Head of caudate nucleus (tissue), 42 donors: ENCODE results near the gene PHF8.

Experiments
- DNase-seq, 42 donors: peaks; one replicate each; pipeline versions ENCODE4 v3.0.0 to v3.0.0-alpha.2; 2020 to 2021; ENCODE audit warnings: mixed read lengths in 7 of 42
- intact Hi-C: fragments of 100-400 bp; cut with DNase I; formaldehyde crosslinking; loops from one replicate; pipeline ENCODE4 v1.15.0; 2022

Gene PHF8

DNA sequence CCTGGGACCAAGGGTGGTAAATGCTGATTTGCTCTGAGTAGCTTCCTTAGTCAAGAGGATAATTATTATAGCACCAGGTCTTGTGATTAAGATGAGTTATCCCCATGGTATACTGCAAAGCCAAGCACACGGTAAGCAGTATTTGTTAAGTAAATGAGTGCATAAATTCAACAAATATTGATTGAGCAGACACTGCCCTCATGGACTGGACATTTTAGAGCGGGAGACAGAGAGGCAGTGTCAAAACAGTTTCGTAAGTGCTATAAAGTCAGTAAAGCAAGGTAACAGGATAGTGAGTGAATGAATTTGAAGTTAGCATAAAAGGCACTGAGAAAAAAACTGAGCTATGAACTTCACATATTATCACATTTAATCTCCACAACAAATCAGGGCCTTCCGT lies 13.9 kb downstream of the PHF8 start:
- intact Hi-C loops = no loop called here
- no peak for DNase-seq

DNA sequence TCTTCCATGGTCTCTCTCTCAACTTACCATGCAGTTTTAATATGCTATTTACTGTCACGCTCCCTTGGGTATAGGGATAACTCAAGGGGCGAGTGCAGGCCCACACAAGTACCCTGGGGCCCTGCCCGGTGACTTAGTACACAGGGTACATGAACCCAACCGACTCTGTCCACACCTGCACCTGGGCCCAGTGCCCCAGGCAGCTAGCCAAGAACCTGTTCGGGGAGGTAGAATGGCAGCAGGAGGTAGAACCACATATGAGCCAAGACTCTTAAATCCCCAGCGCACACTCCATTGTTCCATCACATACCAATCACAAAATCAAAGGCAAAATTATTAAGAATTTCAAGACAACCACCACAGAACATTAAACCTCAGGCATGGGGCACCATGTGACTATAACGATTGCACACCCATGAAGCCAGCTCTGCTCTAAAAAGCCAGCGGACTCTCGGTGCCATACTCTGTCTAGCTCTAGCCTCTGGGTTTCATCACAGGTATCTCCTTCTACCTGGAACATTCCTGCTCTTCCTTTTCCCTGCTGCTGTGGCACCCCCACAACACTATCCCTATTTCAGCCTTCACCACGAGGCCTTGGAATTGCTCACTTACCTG lies 14.6 kb downstream of the PHF8 start:
- DNase-seq = no peak
- intact Hi-C loops = no loop called here

DNA sequence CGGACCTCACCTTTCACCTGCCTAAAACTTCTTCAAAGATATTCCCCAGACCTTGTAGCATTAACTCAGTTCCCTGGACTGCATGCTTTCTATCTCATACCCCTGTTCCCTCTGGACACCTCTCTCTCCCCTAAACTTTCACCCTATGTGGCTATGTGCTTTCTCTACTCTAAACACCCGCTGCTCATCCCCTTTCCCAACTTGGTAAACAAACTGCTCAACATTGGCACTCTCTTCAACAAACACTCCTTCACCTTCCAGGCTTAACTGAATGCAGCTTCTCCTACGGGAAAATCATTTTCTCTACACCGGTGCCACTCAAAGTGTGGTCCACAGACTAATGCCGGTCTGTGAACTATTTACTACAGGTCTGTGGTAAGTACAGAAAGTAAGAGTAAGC lies 19.9 kb downstream of the PHF8 start:
- intact Hi-C loops = no loop called here
- no peak for DNase-seq

DNA sequence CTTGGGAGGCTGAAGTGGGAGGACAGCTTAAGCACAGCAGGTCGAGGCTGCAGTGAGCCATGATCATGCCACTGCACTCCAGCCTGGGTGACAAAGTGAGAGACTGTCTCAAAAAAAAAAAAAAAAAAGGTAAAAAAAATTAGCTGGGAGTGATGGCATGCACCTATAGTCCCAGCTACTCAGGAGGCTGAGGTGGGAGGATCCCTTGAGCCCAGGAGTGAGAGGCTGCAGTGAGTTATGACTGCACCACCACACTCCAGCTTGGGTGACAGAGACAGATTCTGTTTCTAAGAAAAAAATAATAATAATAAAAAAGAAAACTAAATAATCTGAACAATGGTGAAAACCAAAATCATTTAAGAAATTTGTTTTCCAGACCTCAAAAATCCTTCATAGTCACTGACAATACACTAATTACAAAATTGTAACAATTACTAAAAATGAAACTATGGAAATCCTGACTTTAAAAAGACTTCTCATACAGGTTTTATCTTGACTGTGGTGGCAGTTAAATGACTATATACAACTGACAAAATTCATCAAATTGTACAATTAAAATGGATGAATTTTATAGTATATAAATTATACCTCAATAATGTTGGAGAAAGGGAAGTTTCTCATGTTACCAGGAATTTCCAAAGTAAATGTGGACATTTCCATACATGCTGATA lies 31.3 kb downstream of the PHF8 start:
- no peak for DNase-seq
- intact Hi-C loops = no loop called here

DNA sequence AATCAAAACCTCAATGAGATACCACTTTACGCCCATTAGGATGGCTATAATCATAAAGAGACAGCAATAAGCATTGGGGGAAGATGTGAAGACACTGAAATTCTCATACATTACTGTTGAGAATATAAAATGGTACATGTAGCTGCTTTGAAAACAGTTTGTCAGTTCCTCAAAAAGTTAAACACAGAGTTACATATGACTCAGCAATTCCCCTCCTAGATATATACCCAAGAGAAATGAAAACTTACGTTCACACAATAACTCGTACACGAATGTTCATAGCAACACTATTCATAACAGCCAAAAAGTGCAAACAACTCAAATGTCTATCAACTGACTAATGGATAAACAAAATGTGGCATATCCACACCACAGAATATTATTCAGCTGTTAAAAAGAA lies 36.6 kb downstream of the PHF8 start:
- intact Hi-C loops = no loop called here

DNA sequence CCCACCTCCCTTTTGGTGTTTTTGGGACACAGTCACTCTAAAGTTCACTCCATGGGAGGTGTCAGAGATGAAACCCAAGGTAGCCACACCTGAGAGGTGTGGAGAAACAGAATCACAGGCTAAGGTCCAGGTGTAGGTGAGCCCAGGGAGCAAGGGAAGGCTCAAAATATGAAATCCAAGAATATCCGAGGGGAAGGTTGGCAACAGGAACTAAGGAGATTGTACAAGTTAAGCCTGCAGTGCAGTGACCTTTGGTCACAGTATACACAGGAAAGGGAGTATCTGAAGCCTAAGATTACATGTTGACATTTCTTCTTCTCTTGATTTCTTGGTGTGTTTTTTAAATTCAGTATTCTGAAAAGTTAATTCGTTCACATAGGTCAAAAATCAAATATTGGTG lies 46.5 kb downstream of the PHF8 start:
- DNase-seq = no peak
- intact Hi-C loops = no loop called here

More for the DNA sequence above, 36.6 kb downstream of the PHF8 start:
- no peak for DNase-seq

DNA sequence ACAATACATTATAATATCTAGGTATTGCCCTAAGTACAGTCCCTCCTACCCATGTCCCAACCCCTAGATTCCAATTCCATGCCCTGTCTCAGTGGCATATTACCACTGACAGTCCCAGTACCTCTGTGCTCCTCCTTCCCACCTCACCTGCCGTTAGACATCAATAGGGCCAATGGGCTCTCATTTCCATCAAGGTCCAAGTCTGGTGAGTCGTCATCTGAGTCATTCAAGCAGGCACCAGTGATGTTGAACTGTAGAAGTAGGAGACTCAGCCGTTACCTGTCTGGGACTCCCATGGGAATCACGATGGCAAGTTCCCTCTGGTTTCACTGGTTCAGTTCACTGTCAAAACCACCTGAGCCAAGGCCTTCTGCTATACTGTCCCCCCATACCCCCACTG lies 51.7 kb downstream of the PHF8 start:
- intact Hi-C loops = no loop called here
- no peak for DNase-seq

DNA sequence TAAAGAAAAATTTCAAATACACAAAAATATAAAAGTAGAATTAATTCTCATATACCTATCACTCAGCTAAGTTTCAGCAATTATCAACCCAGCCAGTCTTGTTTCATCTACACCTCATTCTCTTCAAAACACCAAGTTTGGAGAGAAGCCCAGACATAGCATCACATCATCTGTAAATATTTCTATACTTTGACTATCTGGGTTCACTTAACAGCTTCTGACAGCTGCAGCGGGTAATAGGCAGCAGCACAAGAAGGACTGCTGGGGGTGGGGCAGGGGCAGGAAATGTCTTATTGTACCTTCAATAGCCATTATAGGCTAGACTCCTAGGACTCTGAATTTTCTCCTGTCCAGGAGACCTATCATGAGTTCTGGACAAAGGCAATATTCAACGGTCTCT lies 54.1 kb downstream of the PHF8 start:
- DNase-seq = no peak

DNA sequence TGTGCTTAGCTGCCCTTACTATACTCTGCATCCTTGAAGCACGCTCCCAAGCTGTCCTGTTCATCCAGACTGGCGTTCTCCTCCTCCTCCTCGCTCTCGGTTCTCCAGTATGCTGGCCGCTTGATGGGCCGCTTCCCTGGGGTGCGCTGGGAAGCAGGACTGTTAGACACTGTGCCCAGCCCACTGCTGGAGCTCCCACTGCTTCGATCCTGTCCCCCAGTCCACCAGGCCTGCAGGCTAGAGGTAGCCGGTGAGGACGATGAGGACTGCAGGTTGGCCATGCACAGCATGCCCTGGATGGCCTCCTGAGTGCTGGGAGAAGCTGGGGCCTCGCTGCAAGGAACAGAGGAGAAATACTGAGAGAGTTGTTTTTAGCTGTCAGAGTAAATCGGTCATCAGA lies 59.4 kb downstream of the PHF8 start:
- intact Hi-C loops = no loop called here
- DNase-seq = no peak

More for the DNA sequence above, 54.1 kb downstream of the PHF8 start:
- intact Hi-C loops = no loop called here

DNA sequence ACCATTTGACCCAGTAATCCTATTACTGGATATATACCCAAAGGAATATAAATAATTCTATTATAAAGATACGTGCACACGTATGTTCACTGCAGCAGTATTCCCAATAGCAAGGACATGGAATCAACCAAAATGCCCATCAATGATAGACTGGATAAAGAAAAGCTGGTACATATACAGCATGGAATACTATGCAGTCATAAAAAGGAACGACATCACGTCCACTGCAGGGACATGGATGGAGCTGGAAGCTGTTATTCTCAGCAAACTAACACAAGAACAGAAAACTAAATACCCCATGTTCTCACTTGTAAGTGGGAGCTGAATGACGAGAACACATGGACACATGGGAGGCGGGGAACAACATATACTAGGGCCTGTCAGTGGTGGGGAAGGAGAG lies 69.7 kb downstream of the PHF8 start:
- intact Hi-C loops = no loop called here

DNA sequence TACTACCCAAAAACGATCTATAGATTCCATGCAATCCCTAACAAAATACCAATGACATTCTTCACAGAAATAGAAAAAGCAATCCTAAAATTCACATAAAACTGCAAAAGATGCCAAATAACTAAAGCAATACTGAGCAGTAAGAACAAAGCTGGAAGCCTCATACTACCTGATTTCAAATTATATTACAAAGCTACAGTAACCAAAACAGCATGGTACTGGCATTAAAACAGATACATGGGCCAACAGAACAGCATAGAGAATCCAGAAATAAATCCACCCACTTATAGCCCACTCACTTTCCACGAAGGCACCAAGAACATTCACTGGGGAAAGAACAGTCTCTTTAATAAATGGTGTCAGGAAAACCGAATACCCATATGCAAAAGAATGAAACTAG lies 74.7 kb downstream of the PHF8 start:
- DNase-seq = no peak
- intact Hi-C loops = no loop called here

More for the DNA sequence above, 69.7 kb downstream of the PHF8 start:
- no peak for DNase-seq

DNA sequence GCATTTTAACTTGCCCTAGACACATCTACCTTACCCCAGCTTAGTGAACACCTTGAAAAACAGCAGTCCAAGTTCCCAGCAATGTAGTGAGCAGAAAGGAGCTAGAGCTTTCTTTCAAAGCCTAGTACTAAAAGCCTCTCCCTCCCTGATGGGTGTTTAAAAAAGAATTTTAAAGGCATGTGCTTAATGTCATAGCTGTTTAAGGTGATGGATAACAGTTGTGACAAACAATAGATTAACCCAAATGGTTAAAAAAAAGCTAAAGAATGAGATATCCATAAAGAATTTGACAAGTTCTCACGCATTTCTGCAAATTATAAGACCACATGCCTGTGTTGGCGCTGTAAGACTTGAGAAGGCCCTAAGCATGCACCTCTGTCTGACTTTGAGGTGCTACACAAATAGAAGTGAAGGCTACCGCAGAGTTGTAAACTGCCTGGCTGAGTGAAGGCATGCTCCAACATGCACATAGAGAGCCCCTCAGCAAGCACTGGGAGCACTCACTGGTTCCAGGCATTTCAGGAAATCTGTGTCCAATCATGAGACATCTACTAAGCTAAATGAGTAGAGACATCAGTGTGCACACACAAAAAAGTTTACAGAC lies 94.0 kb downstream of the PHF8 start:
- no peak for DNase-seq
- intact Hi-C loops = no loop called here

DNA sequence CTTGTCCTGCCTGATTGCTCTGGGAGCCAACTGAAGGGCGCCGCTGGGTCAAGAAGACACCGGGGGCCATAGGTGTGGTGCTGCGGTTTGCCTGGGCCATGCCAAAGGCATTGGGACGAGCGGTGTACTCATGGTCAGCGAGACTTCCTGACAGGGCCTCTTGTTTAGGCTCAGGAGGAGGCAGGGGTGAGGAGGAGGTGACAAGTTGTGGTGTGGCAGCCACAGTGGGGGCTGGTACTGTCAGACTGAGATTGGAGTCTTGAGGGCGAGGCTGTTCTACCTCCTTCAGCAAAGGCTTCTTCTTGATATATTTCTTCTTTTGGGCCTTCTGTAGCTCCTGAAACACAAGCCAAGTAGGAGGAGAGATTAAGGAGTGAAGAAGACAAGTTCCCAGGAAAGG lies 104.1 kb downstream of the PHF8 start:
- intact Hi-C loops = no loop called here

DNA sequence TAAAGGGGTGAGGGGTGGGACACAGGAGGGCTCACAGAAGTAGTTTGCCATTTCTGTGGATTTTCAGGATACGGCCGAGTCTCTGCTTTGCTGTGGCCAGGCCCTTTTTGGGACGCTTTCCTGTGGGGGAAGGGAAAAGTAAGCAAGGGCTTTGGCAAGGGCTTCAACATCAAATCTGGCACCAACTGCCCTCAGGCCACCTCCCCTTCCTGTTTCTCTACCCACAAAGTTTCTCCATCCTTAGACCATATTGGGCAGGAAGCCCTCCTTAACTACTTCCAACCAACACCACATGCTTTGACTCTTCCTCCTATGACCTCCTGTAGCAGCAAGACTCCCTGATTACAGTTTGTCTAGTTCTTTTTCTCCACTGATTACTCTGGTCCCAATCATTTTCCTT lies 105.1 kb downstream of the PHF8 start:
- DNase-seq = peak in 2 of 42 donors; percentile 0 to 4
- intact Hi-C loops = no loop called here

More for the DNA sequence above, 104.1 kb downstream of the PHF8 start:
- DNase-seq = no peak

DNA sequence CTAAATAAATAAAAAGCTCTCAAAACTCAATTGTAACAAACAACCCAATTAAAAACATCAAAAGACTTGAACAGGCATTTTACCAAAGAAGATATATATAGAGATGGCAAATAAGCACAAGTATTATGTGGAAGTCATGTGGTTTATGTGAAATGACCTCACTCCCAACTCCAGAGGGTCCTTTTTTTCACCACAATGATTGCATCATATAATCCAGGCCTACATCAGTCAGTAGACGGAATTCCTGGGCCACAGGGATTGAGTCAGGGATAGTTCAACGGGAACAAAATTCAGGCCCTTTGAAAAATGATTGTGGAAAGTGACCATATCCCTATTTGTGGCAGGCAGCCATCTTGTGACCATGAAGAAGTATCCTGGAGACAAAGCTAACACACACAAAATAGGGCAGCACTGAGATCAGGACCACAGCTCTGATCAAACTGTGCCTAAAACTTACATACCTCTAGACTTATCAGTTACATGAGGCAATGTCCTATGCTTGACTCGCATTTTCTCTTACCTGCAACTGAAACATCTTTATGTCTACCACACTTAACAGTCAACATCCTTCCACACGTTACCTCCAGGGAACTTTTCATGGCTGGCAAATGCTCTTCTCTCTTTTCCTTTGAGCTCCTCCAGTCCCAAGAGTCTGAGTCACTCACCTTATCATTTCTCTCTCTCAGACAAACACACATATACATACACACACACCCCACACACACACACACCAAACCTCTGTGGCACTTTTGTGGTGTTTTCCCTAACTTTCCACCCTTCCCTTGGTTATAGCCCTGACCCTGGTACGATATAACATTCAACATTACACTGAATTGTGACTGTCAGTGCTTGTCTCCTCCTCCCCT lies 113.5 kb downstream of the PHF8 start:
- no peak for DNase-seq
- intact Hi-C loops = no loop called here

DNA sequence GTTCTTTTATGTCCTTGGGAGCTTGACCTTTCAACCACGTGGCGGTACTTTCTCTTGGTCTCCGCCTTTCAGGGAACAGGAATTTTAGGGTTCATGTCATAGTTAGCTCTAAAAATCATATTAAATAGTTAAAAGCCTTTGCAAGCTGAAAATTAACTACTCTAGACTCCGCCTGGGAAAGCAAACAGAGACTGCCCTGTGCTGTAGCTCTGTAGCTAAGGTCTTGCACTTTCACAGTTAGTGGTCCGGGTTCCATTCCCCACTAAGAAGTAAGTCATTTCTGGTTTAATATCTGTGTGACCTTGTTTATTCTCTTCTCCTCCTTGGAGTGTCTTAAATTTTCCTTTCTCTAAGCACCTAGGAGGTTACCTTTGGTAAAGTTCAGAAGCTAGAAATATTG lies 118.2 kb downstream of the PHF8 start:
- intact Hi-C loops = no loop called here
- DNase-seq = no peak

DNA sequence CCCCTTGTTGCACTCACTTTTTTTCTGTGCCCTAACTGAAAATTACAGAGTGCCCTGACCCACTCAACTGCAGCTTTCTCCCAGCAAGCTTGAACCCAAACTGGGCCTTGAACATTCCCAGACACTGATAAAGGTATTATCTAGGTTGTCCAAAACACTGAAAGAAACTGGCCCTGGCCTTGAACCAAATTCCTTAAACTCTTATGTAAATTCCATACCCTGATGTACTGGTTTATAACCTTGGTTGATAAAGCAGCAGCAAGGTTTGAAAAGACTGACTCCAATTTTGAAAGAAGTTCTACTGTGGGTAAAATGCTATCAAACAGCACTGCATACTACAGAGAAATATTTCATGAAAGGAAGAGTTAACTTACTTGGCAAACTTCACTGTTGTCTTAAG lies 125.6 kb downstream of the PHF8 start:
- DNase-seq = no peak
- intact Hi-C loops = no loop called here

DNA sequence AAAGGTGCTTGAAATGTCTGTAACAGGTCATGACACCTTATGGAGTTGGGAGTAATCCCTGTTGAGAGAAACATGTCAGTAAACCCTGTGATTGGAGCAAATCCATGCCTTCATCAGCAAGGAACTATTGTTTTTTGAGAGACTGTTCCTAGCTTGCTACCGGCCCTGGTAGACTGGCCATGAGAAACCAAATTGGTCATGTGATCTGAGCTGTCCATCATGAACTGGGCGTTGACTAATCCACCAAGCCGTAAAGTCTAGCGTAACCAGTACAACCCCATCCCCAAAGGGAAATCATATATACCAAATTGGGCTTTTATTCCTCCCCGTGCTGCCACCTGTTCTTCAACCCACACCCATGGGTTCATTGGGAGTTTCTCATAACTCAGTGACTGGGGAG lies 143.7 kb downstream of the PHF8 start:
- no peak for DNase-seq
- intact Hi-C loops = no loop called here

DNA sequence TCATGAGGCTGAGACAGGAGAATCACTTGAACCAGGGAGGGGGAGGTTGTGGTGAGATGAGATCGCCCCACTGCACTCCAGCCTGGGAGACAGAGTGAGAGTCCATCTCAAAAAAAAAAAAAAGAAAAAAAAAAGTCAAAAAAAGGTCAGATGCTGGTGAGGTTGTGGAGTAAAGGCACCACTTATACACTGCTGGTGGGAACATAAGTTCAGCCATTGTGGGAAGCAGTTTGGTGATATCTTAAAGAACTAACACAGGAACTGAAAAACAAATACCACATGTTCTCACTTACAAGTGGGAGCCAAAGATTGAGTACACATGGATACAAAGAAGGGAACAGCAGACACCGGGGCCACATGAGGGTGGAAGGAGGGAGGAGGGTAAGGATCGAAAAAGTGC lies 149.0 kb downstream of the PHF8 start:
- intact Hi-C loops = no loop called here
- no peak for DNase-seq
